AG10803 (cell line): ENCODE measurements around the gene PTTG1IP.
A peak's percentile ranks its signal among the peaks of the same experiment; 100 is the strongest.
"Not testable (repeated sequence)": the region's sequence is repeated elsewhere in the genome, so short reads cannot be mapped to it uniquely, and the experiment has no call there.

Source experiments
- DNase-seq: peaks from one replicate; pipeline ENCODE4 v3.0.0; 2010; ENCODE audit warnings: low read depth
- H3K4me3 ChIP-seq: 2 replicates; pipeline ENCODE4 v1.5.1; 2011; ENCODE audit warnings: mild to moderate bottlenecking, low read length, control low read depth
- CTCF ChIP-seq: conservative IDR thresholded peaks from 2 replicates; pipeline ENCODE4 v1.5.1; 2011; ENCODE audit warnings: mild to moderate bottlenecking, low read length, control low read depth, inconsistent platforms

PTTG1IP gene

DNA sequence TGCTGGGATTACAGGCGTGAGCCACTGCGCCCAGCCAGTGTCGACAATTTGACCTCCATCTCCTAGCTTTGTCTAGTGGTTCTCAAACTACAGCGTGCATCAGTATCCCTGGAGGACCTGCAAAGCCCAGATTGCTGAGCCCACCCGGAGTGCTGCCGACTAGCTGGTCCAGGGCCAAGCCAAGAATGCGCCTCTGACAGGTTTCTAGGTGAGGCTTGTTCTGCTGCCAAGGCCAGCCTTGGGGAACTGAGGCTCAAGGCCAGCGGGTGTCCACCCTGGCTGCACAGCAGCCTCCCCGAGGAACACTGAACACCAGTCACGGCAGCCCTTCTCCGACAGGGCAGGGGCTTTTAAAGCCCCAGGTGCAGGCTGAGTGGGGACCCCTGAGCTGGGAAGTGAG lies 9.8 kb upstream of the PTTG1IP start:
- TF ChIP-seq CTCF: no peak
- no peak overlapping the region for H3K4me3 ChIP-seq
- no peak for DNase-seq

GRCh38 chr21:44881198-44881872 lies 7.8 kb upstream of the PTTG1IP start:
- peak; percentile 83 for DNase-seq
- no peak for TF ChIP-seq CTCF
- H3K4me3 ChIP-seq: no peak overlapping the region

- peak; percentile 73 for DNase-seq
- TF ChIP-seq CTCF: no peak
- no peak overlapping the region for H3K4me3 ChIP-seq
These were observed 7.1 kb upstream of the PTTG1IP start for GRCh38 chr21:44880405-44881197.

GRCh38 chr21:44879238-44879637 lies 5.7 kb upstream of the PTTG1IP start:
- not testable (repeated sequence) for DNase-seq, H3K4me3 ChIP-seq

DNA sequence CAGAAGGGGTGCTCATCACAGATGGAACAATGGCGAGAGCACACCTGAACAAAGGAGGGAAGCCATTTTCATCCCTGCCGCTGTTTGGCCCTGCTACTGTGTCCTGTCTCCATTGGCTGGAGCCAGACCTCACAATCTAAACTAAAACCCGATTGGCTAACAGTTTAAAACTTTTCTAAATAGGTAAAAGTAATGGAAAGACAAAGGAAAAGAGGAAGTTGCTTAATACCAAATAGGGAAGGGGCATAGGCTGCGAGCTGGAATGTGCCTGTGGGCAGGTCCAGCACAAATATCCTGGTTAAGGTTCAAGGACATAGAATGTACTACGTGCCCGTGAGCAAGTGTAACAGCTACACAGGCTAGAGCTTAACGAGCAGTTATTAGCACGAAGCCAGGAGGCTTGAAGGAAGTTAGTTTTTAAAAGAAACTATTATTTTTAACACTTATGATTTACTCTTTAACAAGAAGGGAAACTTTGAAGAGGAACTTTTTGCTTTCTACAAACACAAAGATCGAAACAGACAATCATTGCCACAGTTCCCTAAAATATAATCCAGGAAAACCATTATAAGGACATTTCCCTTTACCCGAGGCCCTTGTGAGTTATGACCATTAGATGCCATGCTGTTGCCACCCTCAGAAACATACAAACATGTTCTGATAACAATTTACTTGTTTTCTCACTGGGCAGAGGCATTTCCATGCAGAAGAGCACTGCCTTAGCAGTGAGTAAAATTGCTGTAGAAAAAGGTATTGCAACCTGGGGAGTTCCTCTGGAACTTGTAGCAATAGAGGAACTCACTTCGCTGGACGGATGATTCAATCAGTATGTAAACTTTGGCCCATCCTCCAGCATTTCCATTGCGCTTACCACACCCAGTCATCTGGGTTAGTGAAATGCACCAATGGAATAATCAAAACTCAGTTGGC lies 4.8 kb upstream of the PTTG1IP start:
- no peak for DNase-seq
- no peak for TF ChIP-seq CTCF
- H3K4me3 ChIP-seq: no peak overlapping the region

DNA sequence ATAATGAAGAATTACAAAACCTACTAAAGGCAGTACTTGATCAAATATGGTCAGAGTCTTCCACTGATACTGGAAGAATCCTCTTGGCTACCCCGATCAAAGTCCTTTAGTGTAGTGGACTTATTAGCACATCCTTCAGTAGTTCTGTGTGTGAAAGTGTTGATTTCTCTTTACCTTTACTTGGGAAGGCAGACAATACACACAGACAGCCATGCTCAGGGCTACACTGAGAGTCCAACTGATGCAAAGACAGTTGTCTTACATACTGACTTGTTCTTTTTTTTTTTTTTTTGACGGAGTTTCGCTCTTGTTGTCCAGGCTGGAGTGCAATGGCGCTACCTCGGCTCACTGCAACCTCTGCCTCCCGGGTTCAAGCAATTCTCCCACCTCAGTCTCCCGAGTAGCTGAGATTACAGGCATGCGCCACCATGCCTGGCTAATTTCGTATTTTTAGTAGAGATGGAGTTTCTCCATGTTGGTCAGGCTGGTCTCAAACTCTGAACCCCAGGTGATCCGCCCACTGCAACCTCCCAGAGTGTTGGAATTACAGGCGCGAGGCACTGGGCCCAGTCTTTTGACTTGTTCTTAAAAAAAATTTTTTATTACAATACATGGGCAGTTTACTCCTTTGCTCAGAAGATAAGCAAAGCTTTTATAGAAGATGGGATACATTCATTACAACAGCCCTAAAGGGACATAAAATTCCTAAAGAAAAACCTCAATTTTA lies 3.5 kb upstream of the PTTG1IP start:
- DNase-seq: no peak
- TF ChIP-seq CTCF: no peak
- no peak overlapping the region for H3K4me3 ChIP-seq

DNA sequence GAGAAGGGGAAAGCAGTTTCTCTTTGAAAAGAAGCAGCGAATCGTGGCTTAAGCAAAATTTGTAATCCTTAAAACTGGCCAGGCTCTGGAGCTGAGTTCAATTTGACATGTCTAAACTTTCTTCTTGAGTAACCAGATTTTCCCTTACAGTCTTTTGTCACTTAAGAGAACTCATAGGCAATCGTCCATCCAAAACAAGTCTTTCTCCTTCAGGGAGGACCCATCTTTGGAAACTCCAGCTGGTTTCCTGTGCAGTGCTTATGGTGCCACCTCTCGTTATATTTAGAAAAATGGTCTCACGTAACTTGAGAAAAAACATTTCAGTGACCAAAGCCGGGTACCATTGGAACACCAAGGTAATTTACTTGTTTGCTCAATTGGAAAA lies 1.8 kb upstream of the PTTG1IP start:
- TF ChIP-seq CTCF: peak; percentile 38
- peak; percentile 69 for DNase-seq
- H3K4me3 ChIP-seq: peak overlapping the region; percentile 69
